Osteocyte (in vitro differentiated cells): ENCODE measurements around the gene EFCAB13. TPM values are rescaled to one million over a fixed set of nuclear protein-coding genes. Genes with fewer than 3 reads are reported as not detected.
"Not testable (repeated sequence)": the region's sequence is repeated elsewhere in the genome, so short reads cannot be mapped to it uniquely, and the experiment has no call there.

Experiments used
- DNase-seq: peaks from one replicate; pipeline ENCODE4 v3.0.0; 2021; ENCODE audit warnings: mixed read lengths; ENCODE audit not compliant: unreplicated experiment; ENCODE audit errors: extremely low spot score
- H3K27ac Mint-ChIP-seq: one replicate; pipeline ENCODE4 v1.8.0; 2021; ENCODE audit warnings: mild to moderate bottlenecking, mixed read lengths; ENCODE audit not compliant: unreplicated experiment
- H3K27me3 Mint-ChIP-seq: one replicate; pipeline ENCODE4 v1.8.0; 2021; ENCODE audit warnings: mixed read lengths; ENCODE audit not compliant: unreplicated experiment
- H3K36me3 Mint-ChIP-seq: one replicate; pipeline ENCODE4 v1.8.0; 2021; ENCODE audit warnings: mixed read lengths; ENCODE audit not compliant: unreplicated experiment
- H3K4me1 Mint-ChIP-seq: one replicate; pipeline ENCODE4 v1.8.0; 2021; ENCODE audit warnings: mixed read lengths; ENCODE audit not compliant: unreplicated experiment
- H3K4me3 Mint-ChIP-seq: one replicate; pipeline ENCODE4 v1.8.0; 2021; ENCODE audit warnings: mild to moderate bottlenecking, moderate library complexity, mixed read lengths; ENCODE audit not compliant: unreplicated experiment
- H3K9me3 Mint-ChIP-seq: one replicate; pipeline ENCODE4 v1.8.0; 2021; ENCODE audit warnings: mixed read lengths; ENCODE audit not compliant: unreplicated experiment
- CTCF ChIP-seq: fragments of 200-600 bp; sonication (generic); IDR thresholded peaks from 2 replicates; pipeline ENCODE4 v1.5.0; 2021; ENCODE audit warnings: antibody characterized with exemption, mild to moderate bottlenecking, moderate library complexity
- total RNA-seq: library from RNA; stranded (reverse); gene quantifications from 2 replicates; pipeline ENCODE4 v1.2.1, GENCODE V29; 2021

The EFCAB13 gene
- total RNA-seq, 1 donor from 2014 or later = 2.7 TPM

GRCh38 chr17:47465165-47465564, 141.4 kb downstream of the EFCAB13 start:
- no peak for TF ChIP-seq CTCF

GRCh38 chr17:47466976-47467375, 143.2 kb downstream of the EFCAB13 start:
- not testable (repeated sequence) for H3K36me3 Mint-ChIP-seq, H3K27ac Mint-ChIP-seq, H3K4me3 Mint-ChIP-seq, H3K27me3 Mint-ChIP-seq, DNase-seq, H3K9me3 Mint-ChIP-seq
- peaks cover 10% of the 10 kb centered on the region for H3K4me1 Mint-ChIP-seq

More at GRCh38 chr17:47465165-47465564, 141.4 kb downstream of the EFCAB13 start:
- Mint-ChIP-seq H3K4me3 (no peak overlapping the region), H3K27ac (no peak overlapping the region), H3K9me3 (no peaks in the 10 kb centered on the region), H3K4me1 (peaks cover 10% of the 10 kb centered on the region), H3K27me3 (no peaks in the 10 kb centered on the region), H3K36me3 (peaks cover 3% of the 10 kb centered on the region)
- DNase-seq = no peak

- Mint-ChIP-seq H3K27ac (no peak overlapping the region), H3K27me3 (no peaks in the 10 kb centered on the region), H3K36me3 (peaks cover 7% of the 10 kb centered on the region), H3K4me3 (no peak overlapping the region), H3K9me3 (no peaks in the 10 kb centered on the region), H3K4me1 (peaks cover 10% of the 10 kb centered on the region)
- no peak for TF ChIP-seq CTCF
- no peak for DNase-seq
Observed at GRCh38 chr17:47470836-47471235, 147.1 kb downstream of the EFCAB13 start.

- DNase-seq, H3K27ac Mint-ChIP-seq, H3K27me3 Mint-ChIP-seq, H3K9me3 Mint-ChIP-seq, H3K4me3 Mint-ChIP-seq, H3K36me3 Mint-ChIP-seq, H3K4me1 Mint-ChIP-seq: not testable (repeated sequence)
Observed at GRCh38 chr17:47472073-47472472, 148.3 kb downstream of the EFCAB13 start.

Other genes starting within 250 kb of the EFCAB13 start
- gene CDC27, start 134.7 kb upstream of the EFCAB13 start, total RNA-seq = 102 and 112 TPM in 2 replicates
- not detected in 2 replicates for gene MYL4, start 114.6 kb upstream of the EFCAB13 start, total RNA-seq
- 2.5 and 3.3 TPM in 2 replicates for gene ITGB3, start 70.1 kb upstream of the EFCAB13 start, total RNA-seq
- 130 and 139 TPM in 2 replicates for gene NPEPPS, start 207.2 kb downstream of the EFCAB13 start, total RNA-seq